HG03442 (cell line): Measurements from ENCODE around the gene LEFTY2.
A peak's percentile ranks its signal among the peaks of the same experiment; 100 is the strongest.
"Not testable (repeated sequence)": the region's sequence is repeated elsewhere in the genome, so short reads cannot be mapped to it uniquely, and the experiment has no call there.

Experiments
- ATAC-seq: cut with Tn5 transposase; IDR thresholded peaks from one replicate; pipeline ENCODE4 v1.9.1; 2021; ENCODE audit warnings: mild to moderate bottlenecking, moderate library complexity; ENCODE audit not compliant: unreplicated experiment

Gene LEFTY2

GRCh38 chr1:225941187-225941941 is at the start of gene LEFTY2:
TSS of gene LEFTY2 (minus strand) at chr1:225941220. CDS start at chr1:225941140, 80 bp downstream.
- ATAC-seq: no peak

GRCh38 chr1:225987491-225988316 is 46.7 kb upstream of the LEFTY2 start:
- no peak for ATAC-seq

- ATAC-seq: no peak
These were observed 40.7 kb upstream of the LEFTY2 start for GRCh38 chr1:225981714-225982113.

GRCh38 chr1:225980005-225980836 is 39.2 kb upstream of the LEFTY2 start:
- no peak for ATAC-seq

GRCh38 chr1:225979421-225979820 is 38.4 kb upstream of the LEFTY2 start:
- no peak for ATAC-seq

GRCh38 chr1:225977937-225978748 is 37.1 kb upstream of the LEFTY2 start:
- peak; percentile 68 for ATAC-seq

GRCh38 chr1:225975146-225975545 is 34.1 kb upstream of the LEFTY2 start:
- not testable (repeated sequence) for ATAC-seq

GRCh38 chr1:225974454-225974853 is 33.4 kb upstream of the LEFTY2 start:
- ATAC-seq: no peak

- ATAC-seq: no peak
These were observed 32.1 kb upstream of the LEFTY2 start for GRCh38 chr1:225973158-225973557.

- no peak for ATAC-seq
These were observed 31.5 kb upstream of the LEFTY2 start for GRCh38 chr1:225972344-225973152.

- ATAC-seq: not testable (repeated sequence)
These were observed 29.7 kb upstream of the LEFTY2 start for GRCh38 chr1:225970592-225971157.

- not testable (repeated sequence) for ATAC-seq
These were observed 28.7 kb upstream of the LEFTY2 start for GRCh38 chr1:225969751-225970150.

GRCh38 chr1:225965231-225965630 is 24.2 kb upstream of the LEFTY2 start:
- ATAC-seq: no peak

- ATAC-seq: no peak
These were observed 22.9 kb upstream of the LEFTY2 start for GRCh38 chr1:225963735-225964530.

- ATAC-seq: no peak
These were observed 21.5 kb upstream of the LEFTY2 start for GRCh38 chr1:225962440-225962975.

GRCh38 chr1:225961659-225962439 is 20.8 kb upstream of the LEFTY2 start:
- ATAC-seq: no peak

GRCh38 chr1:225958041-225958440 is 17.0 kb upstream of the LEFTY2 start:
- ATAC-seq: no peak
